Stimulated activated CD4-positive, alpha-beta T cell treated with anti-CD3 and anti-CD28 coated beads, TNF-alpha, amount 100 ng/mL, for 24 hours (primary cell): ENCODE results near the gene HS6ST2.
"Not testable (repeated sequence)": the region's sequence is repeated elsewhere in the genome, so short reads cannot be mapped to it uniquely, and the experiment has no call there.

Experiments used
- DNase-seq, 3 experiments: peaks; one replicate each; pipeline ENCODE4 v3.0.0-alpha.2; 2020; ENCODE audit warnings: low read depth in 3 of 3

Gene HS6ST2

DNA sequence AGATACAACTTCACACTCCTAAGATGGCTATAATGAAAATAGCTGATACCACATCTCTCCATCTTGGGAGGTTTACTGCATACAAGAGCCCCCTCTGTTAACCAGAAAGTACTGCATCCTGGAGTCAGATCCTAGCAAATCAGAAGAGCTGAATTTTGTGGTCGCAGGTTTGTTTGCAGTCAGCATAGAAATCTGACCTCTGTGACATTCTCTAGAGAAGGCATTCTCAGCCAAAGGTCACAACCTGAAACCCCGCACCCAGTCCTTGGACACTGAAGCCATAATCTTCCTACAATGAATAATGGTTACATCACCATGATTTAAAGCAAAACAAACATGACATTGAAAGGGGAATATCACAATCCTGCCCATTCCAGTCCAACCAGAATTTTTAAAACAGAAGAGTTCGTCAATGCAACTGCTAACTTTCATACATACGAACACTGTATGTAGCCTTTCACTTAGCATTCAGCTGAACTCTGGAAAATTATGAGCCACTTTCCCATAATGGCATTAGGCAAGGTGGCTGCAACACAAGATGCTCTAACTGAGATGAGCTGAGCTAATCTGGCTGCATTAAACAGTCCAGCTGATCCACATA, 17.6 kb downstream of the HS6ST2 start:
- DNase-seq: no peak

GRCh38 chrX:132933170-132933569, 25.3 kb downstream of the HS6ST2 start:
- DNase-seq: no peak

GRCh38 chrX:132924426-132924825, 34.0 kb downstream of the HS6ST2 start:
- DNase-seq: no peak

DNA sequence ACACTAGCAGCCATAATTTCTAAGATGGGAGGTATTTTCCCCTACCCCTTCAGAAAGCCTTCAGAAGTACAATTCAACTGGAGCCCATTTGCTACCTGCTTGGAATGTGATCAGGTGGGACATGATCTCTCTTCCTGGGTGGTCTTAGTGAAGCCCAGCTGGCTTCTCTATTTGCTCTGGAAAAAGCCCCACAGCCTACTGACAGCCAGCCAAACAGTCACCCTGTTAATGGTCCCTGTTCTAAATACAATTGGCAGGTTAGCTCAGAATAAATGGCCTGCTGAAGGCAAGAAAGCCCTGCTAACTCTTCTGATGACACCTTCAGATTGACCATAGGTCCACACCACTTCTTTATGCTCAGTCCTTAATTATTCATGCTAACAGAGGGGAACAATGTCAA, 39.9 kb downstream of the HS6ST2 start:
- DNase-seq: no peak

DNA sequence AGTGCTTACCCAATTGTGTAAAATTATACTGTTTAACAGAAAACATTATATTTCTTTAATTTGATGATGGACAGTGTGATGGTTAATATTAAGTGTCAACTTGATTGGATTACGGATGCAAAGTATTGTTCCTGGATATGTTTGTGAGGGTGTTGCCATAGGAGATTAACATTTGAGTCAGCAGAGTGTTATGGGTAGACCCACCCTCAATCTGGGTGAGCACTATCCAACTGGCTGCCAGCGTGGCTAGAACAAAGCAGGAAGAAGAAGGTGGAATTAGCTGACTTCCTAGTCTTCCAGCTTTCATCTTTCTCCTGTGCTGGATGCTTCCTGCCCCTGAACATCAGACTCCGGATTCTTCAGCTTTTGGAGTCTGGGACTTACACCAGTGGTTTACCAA, 42.1 kb downstream of the HS6ST2 start:
- DNase-seq: no peak

DNA sequence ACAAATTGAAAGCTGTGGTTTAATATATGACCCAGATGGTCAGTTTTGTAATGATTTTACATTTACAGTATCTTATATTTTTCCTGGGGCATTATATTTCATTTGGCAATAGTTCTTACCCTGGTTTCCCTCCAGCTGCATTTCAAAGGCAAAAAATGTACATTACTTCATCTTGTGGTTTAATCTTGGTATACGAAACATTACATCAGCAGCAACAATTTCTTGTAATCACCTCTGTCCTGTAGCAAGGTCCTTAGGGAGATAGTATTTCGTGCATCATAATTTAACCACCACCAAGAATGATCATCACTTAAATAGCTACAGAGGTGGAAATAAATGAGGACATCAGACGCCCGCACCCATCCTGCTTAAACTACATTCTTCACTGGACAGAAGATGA, 48.8 kb downstream of the HS6ST2 start:
- no peak for DNase-seq

DNA sequence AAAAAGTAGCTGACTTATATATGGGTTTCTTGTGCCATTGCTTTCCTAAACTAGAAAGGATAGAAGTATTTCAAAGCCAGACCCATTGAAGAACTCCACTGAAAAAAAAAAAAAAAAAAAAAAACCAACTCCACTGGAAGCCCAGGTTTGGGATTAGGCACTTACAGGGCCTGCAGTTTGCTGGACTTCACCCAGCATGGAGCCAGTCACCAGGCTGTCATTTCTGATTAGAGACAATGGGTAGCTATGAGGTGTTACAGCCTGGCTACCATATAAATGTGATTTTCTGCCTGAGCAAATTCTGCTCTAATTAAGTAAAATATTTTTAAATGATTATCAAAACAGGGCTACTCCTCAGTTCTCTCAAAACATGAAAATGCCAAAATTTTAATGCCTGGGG, 49.5 kb downstream of the HS6ST2 start:
- no peak for DNase-seq

DNA sequence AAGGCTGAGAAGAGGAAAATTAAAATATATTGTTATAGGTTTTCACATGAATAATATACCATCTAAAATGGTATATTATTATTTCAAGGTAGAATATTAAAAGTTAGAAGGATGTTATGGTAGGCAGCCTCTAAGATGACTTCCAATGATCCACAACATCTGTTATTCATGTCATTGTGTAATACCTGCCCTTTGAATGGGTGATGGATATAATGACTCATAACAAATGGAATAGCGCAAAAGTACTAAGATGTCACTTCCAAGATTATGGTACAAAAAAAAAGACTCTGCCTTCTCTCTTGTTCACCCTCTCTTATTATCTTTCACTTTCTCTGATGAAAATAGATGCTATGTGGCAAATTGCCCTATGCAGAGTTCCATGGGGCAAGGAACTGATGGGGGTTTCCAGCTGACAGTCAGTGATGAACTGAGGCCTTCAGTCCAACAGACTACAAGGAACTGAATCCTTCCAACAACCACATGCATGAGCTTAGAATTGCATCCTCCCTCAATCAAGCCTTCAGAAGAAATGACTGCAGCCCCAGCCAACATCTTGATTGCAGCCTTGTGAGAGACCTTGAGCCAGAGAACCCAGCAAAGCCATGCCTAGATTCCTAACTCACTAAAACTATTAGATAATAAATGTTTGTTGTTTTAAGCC, 57.7 kb downstream of the HS6ST2 start:
- no peak for DNase-seq

DNA sequence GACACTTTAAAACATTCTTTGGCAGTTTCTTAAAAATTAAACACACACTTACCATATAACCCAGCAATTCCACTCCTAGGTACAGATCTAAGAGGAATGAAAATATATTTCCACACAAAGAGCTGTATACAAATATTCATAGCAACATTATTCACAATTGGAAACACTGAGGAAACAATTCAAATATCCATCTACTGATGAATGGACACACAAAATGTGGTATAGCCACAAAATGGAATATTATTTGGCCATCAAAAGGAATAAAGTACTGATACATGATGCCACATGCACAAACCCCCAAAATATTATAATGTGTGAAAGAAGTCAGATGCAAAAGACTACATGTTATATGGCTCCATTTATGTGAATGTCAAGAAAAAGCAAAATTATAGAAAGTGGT, 70.9 kb downstream of the HS6ST2 start:
- no peak for DNase-seq

- DNase-seq: no peak
These were observed 75.0 kb downstream of the HS6ST2 start for GRCh38 chrX:132883358-132883915.

DNA sequence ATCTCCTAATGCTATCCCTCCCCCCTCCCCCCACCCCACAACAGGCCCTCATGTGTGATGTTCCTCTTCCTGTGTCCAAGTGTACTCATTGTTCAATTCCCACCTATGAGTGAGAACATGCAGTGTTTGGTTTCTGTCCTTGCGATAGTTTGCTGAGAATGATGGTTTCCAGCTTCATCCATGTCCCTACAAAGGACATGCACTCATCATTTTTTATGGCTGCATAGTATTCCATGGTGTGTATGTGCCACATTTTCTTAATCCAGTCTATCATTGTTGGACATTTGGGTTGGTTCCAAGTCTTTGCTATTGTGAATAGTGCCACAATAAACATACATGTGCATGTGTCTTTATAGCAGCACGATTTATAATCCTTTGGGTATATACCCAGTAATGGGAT, 77.7 kb downstream of the HS6ST2 start:
- not testable (repeated sequence) for DNase-seq

DNA sequence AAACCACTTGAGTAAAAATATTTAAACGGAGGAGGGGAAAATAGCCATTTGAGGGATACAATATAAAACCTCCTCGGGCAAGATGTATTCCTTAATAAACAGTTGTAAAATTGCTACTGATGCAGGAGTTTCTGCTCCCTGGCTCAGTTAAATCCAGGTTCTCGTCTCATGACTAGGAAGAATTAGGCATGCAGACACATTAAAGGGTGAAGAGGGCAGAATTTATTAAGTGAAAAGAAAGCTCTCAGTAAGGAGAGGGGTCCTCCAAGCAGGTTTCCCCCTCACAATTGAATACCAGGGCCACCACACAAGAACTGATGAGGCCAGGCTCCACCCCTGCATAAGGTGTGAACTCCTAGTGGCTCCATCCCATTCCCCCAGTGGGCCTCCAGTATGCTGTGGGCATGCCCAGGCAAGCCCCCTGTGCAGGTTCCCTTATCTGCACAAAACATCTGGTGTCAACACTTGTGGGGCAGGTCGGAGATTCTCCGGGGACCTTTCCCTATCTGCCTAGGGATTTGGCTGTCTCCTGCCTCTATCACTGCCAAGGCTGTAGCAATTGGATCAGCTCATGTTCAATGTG, 80.4 kb downstream of the HS6ST2 start:
- DNase-seq: no peak

- no peak for DNase-seq
These were observed 81.7 kb downstream of the HS6ST2 start for GRCh38 chrX:132876523-132877338.

- DNase-seq: no peak
These were observed 82.5 kb downstream of the HS6ST2 start for GRCh38 chrX:132875650-132876522.

- no peak for DNase-seq
These were observed 95.9 kb downstream of the HS6ST2 start for GRCh38 chrX:132862562-132862961.

- DNase-seq: no peak
These were observed 97.4 kb downstream of the HS6ST2 start for GRCh38 chrX:132861076-132861475.

GRCh38 chrX:132860200-132860599, 98.2 kb downstream of the HS6ST2 start:
- no peak for DNase-seq

DNA sequence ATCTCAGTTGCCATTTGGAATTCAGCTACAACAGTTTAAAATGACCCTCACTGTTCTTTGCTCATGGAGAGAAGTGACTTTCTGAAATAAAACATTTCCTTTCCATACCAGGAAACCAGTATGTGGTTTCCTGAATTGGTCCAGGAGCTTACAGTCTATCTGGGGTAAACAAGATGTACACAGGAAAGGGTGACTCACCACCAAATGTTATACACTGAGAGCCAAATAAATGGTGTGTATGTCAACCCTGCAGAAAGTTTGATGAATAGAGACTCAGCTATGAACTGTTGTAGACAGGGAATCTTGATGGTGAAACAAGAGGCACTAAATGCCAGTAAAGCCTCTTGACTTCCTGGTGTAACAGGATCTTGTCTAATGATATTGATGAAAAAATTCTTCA, 100.4 kb downstream of the HS6ST2 start:
- no peak for DNase-seq

- DNase-seq: no peak
These were observed 102.6 kb downstream of the HS6ST2 start for GRCh38 chrX:132855780-132856341.

DNA sequence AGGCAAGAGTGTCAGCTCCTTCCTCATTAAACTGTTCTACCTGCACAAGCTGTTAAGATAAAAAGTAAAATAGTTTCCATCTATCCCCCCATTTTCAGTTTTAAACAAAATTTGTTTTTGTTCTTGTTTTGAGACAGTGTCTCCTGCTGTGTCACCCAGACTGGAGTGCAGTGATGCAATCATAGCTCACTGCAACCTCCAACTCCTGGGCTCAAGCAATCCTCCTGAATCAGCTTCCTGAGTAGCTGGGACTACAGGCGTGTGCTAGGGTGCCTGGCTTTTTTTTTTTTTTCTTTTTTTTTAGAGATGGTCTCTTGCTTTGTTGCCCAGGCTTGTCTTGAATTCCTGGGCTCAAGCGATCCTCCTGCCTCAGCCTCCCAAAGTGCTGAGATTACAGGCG, 105.4 kb downstream of the HS6ST2 start:
- no peak for DNase-seq
